Muscle of arm (tissue), 12 donors: Measurements from ENCODE around the gene SLC6A3. TPM values are rescaled to one million over a fixed set of nuclear protein-coding genes. Genes with fewer than 3 reads are reported as not detected.
"Not testable (repeated sequence)": the region's sequence is repeated elsewhere in the genome, so short reads cannot be mapped to it uniquely, and the experiment has no call there.

Source experiments
- DNase-seq: peaks from one replicate; pipeline ENCODE4 v3.0.0-alpha.2; 2013
- polyA plus RNA-seq, 12 donors: library from polyadenylated mRNA; unstranded; fragments of 120-200 nt; gene quantifications; one replicate each; pipeline ENCODE4 v1.2.1, GENCODE V29; 2013; ENCODE audit not compliant: insufficient read length in 12 of 12

SLC6A3 gene
- polyA plus RNA-seq, 12 donors, result not detected

DNA sequence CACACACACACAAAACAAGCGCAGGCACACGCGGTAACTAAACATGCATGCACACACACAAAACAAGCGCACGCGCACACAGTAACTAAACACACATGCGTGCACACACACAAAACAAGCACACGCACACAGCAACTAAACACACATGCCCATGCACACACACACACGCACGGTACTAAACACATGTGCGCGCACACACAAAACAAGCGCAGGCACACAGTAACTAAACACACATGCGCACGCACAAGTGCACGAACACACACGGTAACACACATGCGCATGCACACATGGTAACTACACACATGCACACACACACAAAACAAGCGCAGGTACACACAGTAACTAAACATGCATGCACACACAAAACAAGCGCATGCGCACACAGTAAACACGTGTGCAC is 19.9 kb upstream of the SLC6A3 start:
- DNase-seq, result no peak

DNA sequence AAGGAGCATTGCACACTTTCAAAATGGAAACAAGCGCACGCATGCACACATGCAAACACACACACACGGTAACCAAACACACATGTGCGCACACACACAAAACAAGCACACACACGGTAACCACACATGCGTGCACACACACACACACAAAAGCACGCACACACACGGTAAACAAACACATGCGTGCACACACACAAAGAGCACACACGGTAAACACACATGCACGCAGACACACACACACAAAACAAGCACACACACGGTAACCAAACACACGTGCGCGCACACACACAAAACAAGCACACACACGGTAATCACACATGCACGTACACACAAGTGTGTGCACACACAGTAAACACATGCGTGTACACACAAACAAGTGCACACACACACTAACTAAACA is 19.3 kb upstream of the SLC6A3 start:
- DNase-seq, result no peak

DNA sequence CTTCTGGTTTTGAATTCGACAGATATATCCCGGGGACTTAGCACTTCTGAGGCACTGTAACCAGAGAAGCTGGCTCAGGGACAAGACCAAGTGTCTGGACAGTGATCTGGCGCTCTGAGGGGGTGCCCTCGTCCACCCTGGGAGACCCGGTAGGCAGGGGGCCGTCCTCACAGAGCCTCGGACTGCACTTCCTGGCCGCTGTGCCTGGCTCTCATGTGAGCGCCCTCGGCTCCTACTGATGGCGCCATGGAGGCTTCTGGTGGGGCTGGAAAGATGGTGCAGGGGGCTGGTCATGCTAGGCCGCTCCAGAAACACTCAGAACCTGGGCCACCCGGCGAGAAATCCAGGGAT is 18.8 kb upstream of the SLC6A3 start:
- no peak for DNase-seq

DNA sequence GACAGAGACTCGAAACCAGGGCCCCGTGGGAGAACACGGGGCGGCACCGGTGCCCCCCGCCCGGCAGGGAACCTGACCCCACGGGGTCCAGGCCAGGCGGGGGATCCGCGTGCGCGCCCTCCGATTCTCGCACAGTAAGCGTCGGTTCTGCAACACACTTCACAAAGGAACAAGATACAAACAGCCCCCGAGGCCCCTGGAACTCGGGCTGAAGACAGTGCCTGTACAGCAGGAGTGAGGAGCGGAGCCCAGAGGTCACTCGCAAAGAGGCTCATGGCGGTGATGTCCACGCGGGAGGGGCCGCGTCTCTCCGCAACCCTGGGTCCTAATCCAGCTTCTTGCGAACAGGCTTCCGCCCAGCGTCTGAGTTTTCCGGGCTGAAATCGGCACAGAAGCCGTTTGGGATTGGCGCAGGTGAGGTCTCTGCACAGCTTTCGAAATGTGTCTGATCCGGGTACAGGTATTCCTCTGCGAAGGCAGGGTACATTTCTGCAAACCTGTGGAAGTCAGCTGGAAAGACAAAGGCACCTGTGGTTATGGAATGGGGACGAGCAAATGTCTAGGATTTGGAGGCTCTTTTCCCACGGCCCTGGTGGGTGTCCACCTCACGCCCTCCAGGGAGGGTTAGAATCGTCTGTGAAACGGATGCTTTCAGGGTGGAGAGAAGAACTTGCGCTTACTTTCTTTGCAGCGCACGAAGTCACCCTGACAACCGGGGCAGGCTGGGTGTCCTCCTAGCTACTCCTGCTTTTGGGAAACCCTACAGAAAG is 18.3 kb upstream of the SLC6A3 start:
- no peak for DNase-seq

DNA sequence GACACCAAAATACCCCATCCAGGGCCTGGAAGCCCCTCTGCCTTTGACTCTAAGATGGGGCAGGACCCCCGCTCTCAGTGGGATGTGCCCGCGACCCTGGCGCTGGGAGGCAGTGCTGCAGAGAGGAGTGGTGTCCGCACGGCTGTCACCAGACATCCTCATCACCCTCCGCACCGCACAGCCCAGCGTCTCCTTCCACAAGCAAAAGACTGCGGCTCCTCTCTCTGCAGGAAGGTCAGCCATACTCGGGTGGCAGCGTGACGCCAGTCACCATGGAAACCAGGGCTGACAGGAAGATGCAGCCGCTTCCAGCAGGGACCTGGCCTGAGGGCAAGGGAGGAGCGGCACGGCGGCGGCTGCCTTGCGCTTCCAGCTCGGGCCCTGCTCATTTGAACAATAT is 17.1 kb upstream of the SLC6A3 start:
- DNase-seq, result no peak

DNA sequence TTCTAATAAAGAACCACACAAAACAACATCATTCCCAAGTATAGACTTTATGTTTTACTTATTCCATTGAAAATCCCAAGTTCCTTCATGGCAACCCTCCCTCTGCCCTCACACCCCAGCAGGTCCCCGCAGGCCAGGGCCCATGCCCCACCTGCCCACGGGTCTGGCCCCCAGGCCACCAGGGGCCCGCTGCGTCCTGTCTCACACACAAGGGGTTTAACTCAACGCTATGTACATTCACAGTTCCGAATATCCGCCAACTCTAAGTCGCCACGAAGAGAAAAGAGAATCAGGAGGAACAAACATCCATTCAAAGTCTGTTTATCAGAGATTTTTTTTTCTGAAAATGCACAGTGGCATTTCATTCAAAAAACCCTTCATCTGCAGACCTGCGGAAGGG is 16.2 kb upstream of the SLC6A3 start:
- DNase-seq, result no peak

DNA sequence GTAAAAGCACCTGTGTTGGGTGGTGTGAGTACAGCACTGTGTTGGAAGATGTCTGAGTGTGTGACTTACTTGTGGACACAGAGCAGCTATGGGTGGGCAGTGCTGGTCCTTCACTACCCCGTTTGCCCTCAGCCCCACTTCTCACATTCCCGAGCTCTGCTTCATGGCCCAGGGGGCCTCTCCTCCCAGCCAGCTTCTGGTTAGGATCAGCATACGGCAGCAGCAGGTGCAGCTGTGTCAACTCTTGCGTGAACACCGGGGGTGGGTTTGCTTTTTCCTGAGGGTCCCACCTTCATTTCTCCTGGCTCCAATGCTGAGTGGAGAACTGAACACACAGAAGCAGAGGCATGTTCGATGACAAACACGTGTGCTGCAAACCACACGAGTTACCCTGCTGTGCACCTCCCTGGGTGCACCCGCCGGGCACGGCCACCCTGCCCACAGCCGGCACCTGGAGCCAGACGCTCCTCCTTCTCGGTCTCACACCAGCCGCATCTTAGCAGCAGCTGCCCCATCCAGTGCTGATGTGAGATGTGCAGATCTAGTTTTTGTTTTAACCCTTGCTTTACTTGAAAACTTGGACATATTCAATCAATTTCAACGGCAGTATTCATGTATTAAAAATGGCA is 14.9 kb upstream of the SLC6A3 start:
- no peak for DNase-seq

DNA sequence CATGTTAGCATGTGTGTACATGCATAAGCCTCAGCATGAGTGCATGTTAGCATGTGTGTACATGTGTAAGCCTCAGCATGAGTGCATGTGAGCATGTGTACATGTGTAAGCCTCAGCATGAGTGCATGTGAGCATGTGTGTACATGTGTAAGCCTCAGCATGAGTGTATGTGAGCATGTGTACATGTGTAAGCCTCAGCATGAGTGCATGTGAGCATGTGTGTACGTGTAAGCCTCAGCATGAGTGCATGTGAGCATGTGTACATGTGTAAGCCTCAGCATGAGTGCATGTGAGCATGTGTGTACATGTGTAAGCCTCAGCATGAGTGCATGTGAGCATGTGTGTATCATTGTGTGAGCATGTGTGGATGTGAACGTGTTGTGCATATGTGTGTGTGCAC is 14.2 kb upstream of the SLC6A3 start:
- not testable (repeated sequence) for DNase-seq

DNA sequence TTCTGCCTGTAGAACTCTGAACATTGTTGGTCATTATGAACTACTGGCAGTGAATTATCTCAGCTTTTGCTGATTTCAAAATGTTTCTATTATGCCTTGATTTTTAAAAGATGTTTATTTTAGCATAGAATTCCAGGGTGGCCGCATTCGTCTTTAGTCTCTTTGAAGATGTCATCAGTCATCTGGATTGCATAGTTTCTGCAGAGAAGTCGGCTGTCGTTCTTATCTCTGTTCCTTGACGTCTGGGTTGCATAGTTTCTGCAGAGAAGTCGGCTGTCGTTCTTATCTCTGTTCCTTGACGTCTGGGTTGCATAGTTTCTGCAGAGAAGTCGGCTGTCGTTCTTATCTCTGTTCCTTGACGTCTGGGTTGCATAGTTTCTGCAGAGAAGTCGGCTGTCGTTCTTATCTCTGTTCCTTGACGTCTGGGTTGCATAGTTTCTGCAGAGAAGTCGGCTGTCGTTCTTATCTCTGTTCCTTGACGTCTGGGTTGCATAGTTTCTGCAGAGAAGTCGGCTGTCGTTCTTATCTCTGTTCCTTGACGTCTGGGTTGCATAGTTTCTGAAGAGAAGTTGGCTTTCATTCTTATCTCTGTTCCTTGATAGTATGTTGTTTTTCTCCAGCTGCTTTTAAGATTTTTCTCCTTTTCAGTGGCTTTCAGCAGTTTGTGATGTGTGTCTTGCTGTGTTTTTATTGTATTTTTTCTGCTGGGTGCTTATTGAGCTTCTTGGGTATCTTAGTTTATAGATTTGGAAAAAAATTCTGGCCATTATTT is 11.1 kb upstream of the SLC6A3 start:
- not testable (repeated sequence) for DNase-seq

DNA sequence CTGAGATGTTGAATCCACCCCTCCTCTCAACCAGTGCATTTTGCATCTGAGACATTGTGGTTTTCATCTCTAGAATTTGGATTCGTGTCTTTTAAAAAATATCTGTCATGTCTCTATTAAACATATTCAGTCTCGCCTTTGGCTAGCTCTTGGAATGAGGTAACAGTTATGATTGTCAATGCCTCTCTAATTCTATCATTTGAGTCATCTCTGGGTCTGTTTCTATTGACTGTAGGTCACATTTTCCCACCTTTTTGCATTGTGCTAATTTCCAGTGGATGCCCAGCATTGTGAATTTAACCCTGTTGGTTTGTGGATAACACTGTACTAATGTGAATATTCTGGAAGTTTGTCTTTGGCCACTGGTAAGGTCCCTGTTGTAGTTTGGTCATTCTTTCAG is 8.4 kb upstream of the SLC6A3 start:
- no peak for DNase-seq

DNA sequence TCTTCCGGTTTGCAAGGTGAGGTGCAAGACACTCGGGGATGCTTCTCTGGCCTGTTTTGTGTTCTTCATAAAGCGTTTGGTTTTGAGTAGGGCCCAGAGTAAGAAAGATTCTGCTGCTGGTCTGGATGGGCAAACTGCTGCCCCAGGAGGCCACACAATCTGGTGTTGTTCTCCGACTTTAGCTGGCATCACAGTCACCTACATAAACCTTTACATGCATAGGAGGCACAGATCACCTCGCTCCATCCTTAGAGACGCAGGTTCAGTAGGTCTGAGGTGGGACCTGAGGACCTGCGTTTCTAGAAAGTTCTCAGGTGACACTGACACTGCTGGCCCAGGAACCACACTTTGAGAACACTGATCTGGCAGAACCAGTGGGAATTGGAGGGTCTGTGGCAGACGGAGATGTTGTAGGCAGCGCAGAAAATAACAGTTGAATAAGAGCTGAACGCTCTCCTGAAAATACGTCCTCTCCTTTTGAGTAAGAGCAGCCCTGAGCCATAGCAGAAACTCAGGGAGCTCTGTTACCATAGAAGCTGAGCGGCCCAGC is 3.9 kb upstream of the SLC6A3 start:
- no peak for DNase-seq

DNA sequence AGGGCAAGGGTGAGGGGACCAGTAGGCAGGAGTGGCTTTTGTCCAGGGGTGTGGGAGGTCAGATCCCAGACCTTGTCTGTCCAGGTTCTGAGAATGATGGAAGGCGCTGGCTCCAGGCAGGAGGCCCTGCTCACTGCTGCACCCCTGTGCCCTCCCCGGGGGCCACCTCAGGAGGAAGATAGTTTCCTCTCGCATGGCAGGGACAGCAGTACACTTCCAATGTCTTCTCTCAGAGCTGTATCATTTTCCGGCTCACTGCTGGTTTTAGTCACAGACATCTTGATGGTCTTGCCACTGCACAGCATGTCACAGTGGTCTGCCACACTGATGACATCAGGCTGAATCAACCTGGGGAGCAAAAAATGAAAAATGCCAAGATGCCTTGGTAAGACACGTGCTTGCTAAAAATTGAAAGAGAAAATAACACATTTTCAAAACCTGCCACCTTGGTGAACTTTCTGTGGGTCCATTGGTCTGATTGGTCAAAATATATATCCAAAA is 3.3 kb upstream of the SLC6A3 start:
- DNase-seq, result no peak

DNA sequence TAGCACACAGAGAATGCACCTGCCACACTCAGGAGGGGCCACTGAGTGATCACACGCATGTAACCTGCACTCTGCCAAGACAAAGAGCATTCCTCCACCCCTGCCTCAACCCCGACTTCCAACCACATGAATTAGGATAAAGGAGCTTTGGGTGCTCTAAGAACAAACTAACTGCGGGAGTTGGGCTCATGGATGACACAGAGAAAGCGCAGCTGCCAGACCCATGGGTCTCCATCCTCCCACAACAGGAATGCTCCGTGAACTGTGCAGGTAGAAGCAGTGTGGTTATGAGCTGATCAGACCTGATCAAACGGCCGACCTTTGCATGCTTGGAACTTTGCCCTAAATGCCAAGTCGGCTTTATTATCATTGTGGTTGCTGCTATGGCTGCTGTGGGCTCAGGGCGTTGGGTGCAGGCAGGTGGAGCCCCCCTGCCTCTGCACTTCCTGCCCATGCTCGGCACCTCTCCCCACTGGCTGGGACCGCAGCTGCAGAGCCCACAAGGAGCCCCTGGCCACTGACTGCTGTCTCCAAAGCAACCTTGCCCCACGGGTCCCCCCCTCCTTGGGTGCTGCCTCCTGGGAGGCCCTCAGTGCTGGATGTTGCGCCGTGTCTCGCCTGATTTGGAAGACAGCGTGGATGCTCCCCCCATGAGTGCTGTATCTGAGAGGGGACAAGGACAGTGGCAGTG is 2.6 kb upstream of the SLC6A3 start:
- DNase-seq, result no peak

DNA sequence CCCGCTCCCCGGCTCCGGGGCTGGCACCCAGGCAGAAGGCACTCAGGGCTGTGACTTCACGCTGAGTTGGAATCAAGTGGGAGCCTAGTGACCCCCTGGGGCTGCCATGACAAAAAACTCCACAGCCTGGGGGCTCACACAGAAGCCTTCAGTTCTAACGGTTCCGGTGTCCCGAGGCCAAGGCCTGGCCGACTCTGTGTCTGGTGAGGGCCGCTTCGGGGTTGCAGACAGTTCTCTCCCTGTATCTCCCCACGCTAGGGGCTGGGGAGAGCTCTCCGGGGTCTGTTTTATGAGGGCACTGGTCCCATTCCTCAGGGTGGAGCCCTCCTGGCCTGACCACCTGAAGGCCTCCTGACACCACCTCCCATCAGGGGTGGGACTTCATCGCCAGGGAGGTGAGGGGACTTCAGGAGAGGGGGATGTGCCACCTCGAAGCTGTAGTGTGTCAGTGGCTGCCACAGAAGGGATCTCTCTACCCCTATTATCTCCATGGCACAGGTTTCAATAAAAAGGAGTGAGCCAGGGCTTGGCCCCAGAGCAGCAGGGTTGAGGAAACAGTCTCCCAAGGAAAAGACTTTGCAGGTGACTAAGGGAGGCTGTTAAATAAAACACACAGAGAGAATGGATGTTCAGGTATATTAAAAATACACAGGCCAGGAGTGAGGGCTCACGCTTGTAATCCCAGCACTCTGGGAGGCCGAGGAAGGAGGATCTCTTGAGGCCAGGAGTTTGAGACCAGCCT is 1.5 kb upstream of the SLC6A3 start:
- DNase-seq, result no peak

DNA sequence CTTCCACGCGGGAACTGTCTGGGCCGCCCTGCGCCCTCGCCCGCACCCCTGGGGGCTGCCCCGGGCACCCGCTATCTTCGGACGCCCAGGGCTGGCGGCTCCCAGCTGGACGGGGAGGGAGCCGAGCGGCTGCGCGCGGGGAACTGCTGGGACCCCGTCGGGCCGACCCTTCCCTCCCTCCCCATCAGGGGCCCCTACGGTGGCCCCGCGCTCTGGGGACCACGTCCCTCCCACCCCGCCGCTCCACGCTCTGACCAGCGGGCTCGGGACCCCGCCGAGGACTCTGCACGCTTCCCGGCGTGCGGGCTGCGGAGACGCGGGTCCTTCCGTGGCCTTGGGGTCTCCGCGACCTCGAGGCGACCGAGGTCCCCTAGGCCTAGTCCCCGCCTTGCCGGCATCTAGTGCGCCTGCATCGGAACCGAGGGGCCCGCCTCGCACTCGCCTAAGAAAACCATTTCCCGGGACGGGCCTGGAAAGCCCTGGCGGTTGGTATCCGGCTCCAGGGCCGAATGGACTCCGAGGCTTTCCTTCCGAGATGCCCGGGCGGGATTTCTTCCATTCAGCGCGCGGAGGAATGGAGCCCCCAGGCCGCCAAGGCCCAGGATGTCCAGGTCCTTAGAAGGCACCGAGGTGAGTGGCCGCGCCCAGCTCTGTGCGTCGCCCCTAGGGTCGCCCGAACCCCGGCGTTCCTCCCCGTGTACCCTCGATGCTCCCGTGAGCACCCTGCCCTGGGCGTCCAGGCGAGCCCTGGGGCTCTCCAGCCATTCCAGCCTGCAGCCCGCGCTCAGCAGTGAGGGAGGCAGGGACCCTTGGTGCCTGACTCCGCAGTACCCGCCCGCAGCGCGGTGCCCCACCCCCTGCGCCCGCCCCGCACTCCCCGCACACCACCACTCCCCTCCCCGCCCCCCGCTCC is 705 bp upstream of the SLC6A3 start:
- no peak for DNase-seq

DNA sequence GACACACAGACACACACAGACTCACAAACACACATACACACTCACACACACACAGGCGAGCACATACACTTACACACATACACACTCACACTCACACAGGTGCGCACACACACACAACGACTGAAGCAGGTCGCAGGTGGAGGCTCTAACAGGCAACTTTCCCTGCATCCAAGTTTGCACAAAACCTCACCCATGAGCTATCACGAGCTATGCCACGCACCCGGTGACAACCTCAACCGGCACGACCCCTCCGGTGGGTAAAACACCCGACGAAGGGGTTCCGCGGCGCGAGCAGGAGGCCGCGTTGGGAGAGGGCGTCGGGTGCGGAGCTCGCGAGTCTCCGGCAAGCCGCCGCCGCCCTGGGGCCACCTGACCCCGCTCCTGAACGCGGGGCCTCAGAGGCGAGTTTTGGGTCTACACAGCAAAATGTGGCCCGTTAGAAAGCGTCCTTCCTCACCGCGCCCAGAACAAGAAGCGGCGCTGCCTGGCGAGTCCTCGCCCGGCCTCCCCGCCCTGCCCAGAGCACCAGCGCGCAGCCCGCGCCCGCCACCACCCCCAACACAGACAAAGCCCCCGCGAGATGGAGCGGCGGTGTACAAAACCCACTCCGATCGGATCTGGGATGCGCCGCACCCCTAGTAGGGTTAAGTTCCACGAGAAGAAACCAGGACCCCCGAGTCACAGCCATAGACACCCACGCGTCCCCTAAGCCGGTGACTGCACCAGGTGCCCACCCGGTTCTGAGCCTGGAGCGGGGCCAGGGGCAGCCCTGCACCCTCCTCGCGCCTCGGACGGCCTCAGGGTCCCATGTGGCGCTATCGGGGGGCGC is 665 bp downstream of the SLC6A3 start:
- DNase-seq, result no peak

DNA sequence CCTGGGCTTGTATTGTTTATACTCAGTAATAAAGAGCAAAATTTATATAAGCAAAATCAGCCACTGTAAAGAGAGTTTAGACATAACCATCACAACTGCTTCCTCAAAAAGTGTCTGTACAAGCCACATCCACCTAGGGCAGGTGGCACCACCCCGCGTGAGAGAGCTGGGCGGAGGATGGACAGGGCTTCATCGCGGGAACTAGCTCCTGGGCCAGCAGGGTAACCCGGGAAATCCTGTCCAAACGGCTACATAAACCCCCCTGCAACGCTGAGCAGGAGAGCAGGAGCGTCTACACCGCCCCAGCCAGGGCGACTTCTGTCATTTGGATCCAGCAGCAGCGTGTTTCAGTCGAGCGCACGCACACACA is 1.3 kb downstream of the SLC6A3 start:
- no peak for DNase-seq

DNA sequence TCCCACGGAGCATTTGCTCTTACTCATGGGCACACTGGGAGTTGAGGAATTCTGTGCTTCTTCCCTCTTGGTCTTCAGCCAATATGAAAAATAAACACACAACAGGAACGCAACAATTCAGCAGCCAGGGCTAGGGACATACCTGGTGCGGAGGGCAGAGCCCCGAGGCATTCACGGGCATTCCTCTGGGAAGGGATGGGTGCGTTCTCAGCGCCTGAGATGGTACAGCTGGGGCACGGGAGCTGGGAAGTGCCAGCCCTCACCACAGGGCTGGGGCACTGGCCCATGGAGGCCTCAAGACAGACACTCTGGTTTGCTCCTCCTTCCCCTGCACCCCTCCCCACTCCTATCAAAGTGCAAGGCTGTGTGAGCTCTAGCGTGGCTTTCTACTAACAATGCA is 2.1 kb downstream of the SLC6A3 start:
- DNase-seq, result no peak
